GM21786 (cell line): ENCODE data around the gene CUX1.

Source experiments
- ATAC-seq: cut with Tn5 transposase; IDR thresholded peaks from one replicate; pipeline ENCODE4 v1.9.1; 2021; ENCODE audit not compliant: unreplicated experiment

Gene CUX1

GRCh38 chr7:101935521-101936141, 118.2 kb downstream of the CUX1 start:
- no peak for ATAC-seq

- no peak for ATAC-seq
Observed at GRCh38 chr7:101936223-101936610, 118.8 kb downstream of the CUX1 start.

- ATAC-seq = no peak
Observed at GRCh38 chr7:101936611-101937231, 119.3 kb downstream of the CUX1 start.

GRCh38 chr7:101937717-101938514, 120.5 kb downstream of the CUX1 start:
- ATAC-seq = no peak

GRCh38 chr7:101939136-101939695, 121.8 kb downstream of the CUX1 start:
- ATAC-seq = no peak

GRCh38 chr7:101940151-101940550, 122.7 kb downstream of the CUX1 start:
- no peak for ATAC-seq

- no peak for ATAC-seq
Observed at GRCh38 chr7:101940830-101941229, 123.4 kb downstream of the CUX1 start.

- no peak for ATAC-seq
Observed at GRCh38 chr7:101941481-101942383, 124.3 kb downstream of the CUX1 start.

GRCh38 chr7:101942603-101943210, 125.3 kb downstream of the CUX1 start:
- no peak for ATAC-seq

- ATAC-seq = no peak
Observed at GRCh38 chr7:101943306-101943705, 125.9 kb downstream of the CUX1 start.

GRCh38 chr7:101943889-101944600, 126.6 kb downstream of the CUX1 start:
- ATAC-seq = no peak

GRCh38 chr7:101944611-101945010, 127.2 kb downstream of the CUX1 start:
- ATAC-seq = no peak

GRCh38 chr7:101945034-101945758, 127.8 kb downstream of the CUX1 start:
- no peak for ATAC-seq

- ATAC-seq = no peak
Observed at GRCh38 chr7:101947899-101948298, 130.5 kb downstream of the CUX1 start.

- ATAC-seq = no peak
Observed at GRCh38 chr7:101948650-101949049, 131.2 kb downstream of the CUX1 start.

GRCh38 chr7:101950450-101951119, 133.2 kb downstream of the CUX1 start:
- no peak for ATAC-seq

GRCh38 chr7:101951757-101952156, 134.3 kb downstream of the CUX1 start:
- ATAC-seq = no peak
